Stimulated activated CD8-positive, alpha-beta memory T cell treated with anti-CD3 and anti-CD28 coated beads, Interleukin-7, amount 100 ng/mL, for 4 hours (primary cell): ENCODE results near the gene LAMTOR4.
"Not testable (repeated sequence)": the region's sequence is repeated elsewhere in the genome, so short reads cannot be mapped to it uniquely, and the experiment has no call there.

Source experiments
- DNase-seq, 2 donors: peaks; one replicate each; pipeline ENCODE4 v3.0.0-alpha.2; 2020; ENCODE audit warnings: low read depth in 2 of 2

The LAMTOR4 gene

GRCh38 chr7:100122568-100122967 lies 26.1 kb upstream of the LAMTOR4 start:
- no peak for DNase-seq

GRCh38 chr7:100124301-100125230 lies 24.2 kb upstream of the LAMTOR4 start:
- DNase-seq = no peak

- no peak for DNase-seq
Measured at GRCh38 chr7:100126239-100126930, 22.3 kb upstream of the LAMTOR4 start.

DNA sequence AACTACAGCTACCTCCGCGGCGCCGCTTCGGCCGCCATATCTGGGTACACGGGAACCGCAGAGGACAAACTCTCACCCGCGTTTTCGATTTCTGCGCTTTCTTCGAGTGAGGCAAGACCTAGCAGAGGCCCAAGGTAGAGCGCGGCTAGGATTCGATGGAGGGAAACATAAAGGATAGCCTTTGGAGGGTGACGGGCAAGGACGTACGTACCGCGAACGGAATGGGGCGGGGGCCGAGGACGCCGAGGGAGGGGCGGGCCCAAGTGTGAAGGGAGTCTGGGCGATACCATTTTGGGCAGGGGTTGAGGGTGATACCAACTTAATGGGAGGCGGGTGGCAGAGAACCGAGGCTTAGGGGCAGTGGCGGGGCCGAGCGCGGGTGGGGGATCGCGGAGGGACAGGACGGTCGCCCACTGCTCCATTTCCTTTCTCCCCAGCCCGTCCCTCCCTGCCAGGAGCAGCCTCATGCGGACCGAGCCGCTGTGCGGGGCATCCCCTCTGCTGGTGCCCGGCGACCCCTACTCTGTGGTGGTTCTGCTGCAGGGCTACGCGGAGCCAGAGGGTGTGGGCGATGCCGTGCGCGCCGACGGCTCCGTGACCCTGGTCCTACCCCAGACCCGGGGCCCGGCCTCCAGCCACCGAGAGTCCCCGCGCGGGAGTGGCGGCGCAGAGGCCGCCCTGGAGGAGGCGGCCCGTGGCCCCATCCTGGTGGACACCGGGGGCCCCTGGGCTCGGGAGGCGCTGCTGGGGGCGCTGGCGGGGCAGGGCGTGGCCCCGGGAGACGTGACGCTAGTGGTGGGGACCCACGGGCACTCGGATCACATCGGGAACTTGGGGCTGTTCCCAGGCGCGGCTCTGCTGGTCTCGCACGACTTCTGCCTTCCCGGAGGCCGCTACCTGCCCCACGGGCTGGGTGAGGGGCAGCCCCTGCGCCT lies 21.5 kb upstream of the LAMTOR4 start, which contains the start of gene MBLAC1:
Gene MBLAC1, plus strand, starts transcription at position 37 of the 935 bp plus-strand sequence. Its CDS starts 429 bp downstream, at position 466.
- peak; percentile 82 to 83 for DNase-seq

DNA sequence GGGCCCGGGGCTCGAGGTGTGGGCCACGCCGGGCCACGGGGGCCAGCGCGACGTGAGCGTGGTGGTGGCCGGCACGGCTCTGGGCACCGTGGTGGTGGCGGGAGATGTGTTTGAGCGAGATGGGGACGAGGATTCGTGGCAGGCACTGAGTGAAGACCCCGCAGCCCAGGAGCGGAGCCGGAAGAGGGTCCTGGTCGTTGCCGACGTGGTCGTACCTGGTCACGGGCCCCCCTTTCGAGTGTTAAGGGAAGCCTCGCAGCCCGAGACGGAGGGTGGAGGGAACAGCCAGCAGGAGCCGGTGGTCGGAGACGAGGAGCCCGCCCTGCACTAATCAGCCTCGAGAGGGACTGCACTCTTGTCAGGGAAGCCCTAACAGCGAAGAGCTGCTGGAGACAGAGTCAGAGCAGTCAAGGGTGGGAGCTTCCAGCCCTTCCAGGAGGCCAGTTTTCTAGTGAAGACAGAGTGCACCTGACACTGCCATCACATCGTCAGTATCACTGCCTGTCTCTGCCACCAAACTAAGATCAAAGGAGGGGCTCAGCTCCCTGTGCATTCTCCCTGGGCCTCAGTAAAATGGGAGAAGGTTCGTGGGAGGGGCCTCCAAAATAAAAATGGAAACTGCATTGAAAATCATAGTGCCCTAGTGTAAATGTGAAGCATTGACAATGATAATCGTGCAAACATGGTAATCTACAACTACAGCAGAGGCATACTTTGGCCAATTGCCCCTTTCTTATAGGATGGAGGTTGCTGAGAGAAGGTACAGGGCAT lies 20.7 kb upstream of the LAMTOR4 start:
- peak in 1 of 2 donors; percentile 6 for DNase-seq

- DNase-seq = no peak
Measured at GRCh38 chr7:100128637-100128963, 20.1 kb upstream of the LAMTOR4 start.

- not testable (repeated sequence) for DNase-seq
Measured at GRCh38 chr7:100130220-100130607, 18.5 kb upstream of the LAMTOR4 start.

DNA sequence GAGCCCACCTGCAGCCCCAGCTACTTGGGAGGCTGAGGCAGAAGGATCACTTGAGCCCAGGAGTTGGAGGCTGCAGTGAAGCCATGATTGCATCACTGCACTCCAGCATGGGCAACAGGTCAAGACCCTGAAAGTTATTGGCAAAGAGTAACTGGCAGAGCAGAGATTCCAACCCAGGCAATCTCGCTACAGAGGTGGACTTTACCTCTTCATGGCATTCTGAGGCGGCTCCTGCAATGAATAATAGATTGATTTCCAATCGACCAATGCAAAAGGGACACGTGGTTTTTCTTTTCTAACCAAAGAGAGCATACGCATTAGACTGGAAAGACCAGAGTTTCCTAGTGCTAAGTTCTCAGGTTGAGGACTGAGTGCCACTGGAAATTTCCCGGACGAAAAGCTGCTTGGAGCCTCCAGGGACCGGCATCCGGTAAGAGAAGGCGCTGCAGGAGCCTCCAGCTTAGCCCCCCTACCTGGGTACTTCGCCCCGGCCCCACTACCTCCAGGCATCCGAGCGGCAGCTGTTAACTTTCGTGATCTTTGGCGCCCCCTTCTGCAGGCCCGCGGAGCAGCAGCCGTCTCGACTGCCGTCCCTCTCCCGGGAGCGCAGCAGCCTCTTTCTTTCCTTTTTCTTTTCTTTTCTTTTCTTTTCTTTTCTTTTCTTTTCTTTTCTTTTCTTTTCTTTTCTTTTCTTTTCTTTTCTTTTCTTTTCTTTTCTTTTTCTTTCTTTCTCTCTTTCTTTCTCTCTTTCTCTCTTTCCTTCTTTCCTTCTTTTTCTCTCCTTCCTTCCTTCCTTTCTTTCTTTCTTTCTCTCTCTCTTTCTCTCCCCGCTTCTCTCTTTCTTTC lies 17.9 kb upstream of the LAMTOR4 start:
- DNase-seq = peak; percentile 62 to 70

DNA sequence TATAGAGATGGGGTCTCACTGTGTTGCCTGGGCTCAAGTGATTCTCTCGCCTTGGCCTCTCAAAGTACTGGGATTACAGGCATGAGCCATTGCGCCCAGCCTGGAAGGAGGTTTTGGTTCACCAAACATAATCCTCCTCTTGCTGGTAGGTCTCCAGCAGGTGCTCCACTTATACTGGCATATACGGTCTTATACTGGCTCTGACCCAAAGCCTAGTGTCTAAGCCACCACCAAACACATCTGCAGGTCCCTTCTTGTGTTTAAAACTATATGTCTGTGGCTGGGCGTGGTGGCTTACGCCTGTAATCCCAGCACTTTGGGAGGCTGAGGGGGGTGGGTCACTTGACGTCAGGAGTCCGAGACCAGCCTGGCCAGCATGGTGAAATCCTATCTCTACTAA lies 16.6 kb upstream of the LAMTOR4 start:
- no peak for DNase-seq

DNA sequence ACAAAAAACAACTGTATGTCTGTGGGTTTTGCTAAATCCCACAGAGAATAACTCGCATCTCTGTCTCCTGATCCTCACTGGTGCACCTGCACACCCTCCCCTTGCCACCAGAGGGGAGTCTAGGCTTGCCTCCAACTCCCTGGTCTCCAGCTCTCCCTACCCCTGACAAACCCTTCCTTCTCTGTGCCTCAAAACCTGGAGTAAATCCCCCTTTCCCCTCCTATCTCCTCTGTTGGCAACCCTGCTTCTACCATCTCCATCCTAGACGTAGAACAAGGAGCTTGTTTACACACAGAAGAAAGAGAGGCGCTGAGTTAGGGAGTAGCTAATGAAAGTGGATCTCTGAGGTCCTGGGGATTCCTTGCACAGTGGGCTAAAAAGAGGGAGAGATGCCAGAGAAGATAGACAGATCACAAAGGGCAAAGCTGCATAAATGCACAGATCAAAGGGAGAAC lies 16.0 kb upstream of the LAMTOR4 start:
- DNase-seq = peak in 1 of 2 donors; percentile 41

DNA sequence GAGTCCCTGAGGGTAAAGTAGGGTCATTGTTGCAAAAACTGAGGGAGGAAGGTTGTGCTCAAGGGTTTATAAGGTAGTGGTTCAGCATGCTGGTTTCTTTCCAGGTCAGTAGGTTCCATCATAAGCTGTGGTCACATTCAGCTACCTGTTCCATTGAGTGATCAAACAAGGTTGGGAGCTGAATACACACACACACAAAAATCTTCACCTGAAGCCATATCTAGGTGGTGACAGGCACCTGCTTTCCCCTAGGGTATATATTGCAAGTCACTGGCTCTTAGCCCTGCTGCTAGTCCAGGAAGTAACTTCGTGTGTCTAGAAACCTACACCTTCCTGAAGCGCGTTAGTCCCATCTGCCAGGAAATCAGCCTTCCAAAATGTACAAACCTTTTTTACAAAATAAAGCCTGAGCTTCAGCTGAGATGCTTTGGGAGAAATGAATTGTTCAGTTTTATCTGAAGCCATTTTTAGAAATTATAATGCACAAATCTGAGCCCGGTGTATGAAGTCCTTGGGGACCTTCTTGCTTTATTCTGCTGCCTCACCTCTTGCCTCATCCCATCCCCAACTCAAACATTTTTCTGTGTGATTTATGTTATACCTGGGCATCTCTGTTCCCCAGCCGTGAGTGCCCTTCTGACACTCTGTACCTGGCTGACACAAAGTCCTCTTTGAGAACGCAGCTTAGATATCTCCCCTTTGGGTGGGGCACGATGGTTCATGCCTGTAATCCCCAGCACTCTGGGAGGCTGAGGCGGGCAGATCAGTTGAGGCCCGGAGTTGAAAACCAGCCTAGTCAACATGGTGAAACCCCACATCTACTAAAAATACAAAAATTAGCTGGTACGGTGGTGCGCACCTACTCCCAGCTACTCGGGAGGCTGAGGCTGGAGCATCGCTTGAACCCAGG lies 10.6 kb upstream of the LAMTOR4 start:
- DNase-seq = no peak

- DNase-seq = no peak
Measured at GRCh38 chr7:100141555-100141949, 7.2 kb upstream of the LAMTOR4 start.

DNA sequence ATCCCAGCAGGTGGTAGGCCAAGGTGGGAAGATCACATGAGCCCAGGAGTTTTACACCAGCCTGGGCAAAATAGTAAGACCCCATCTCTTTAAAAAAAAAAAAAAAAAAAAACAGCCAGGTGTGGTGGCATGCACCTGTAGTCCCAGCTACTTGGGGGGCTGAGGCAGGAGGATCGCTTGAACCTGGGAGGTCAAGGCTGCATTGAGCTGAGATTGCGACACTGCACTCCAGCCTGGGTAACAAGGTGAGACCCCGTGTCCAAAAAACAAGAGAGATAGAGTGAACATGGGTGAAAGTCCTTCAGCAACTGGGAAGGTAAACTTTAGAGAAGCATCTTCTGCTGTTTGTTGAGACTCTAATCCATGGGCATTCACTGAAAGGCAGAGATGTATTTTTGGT lies 6.3 kb upstream of the LAMTOR4 start:
- no peak for DNase-seq

DNA sequence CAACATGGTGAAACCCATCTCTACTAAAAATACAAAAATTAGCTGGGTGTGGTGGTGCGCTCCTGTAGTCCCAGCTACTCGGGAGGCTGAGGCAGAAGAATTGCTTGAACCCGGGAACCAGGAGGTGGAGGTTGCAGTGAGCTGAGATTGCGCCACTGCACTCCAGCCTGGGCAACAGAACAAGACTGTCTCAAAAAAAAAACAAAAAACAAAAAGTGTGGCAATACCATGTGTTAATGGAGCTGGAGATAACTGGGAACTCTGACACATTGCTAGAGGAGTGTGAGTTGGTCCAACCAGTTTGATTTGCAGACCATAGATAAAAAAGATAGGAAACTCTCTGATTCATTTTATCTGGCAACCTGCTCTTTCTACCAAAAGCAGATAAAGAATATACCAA lies 2.4 kb upstream of the LAMTOR4 start:
- DNase-seq = not testable (repeated sequence)

- no peak for DNase-seq
Measured at GRCh38 chr7:100147278-100147677, 1.4 kb upstream of the LAMTOR4 start.

GRCh38 chr7:100148225-100148558 lies 526 bp upstream of the LAMTOR4 start:
- DNase-seq = no peak

DNA sequence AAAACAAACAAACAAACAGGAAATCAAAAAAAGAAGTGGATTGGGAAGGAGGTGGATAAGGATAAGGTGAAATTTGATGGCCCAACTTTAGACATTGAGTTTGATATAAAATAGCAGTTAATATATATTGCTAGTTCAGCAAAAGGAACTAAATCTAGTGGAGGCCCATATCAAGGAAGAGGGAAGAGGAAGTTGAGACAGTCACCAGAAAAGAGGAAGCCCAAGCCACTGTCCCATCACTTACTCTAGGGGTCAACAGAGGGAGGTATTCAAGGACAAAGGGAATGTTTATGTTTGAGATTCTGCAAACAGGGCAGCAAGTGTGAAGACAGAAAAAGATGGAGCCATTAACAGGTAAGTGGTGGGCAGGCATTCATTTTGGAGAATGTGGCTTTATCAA lies 3.7 kb downstream of the LAMTOR4 start:
- no peak for DNase-seq

- no peak for DNase-seq
Measured at GRCh38 chr7:100152937-100153666, 4.4 kb downstream of the LAMTOR4 start.
